Sigmoid colon (tissue), 7 donors: ENCODE results near the gene WDR37. TPM values are rescaled to one million over a fixed set of nuclear protein-coding genes. Genes with fewer than 3 reads are reported as not detected.
A peak's percentile ranks its signal among the peaks of the same experiment; 100 is the strongest.

Experiments
- DNase-seq: peaks from one replicate; pipeline ENCODE4 v3.0.0-alpha.2; 2019
- H3K27ac ChIP-seq, 4 donors: fragments of 200-600 bp; sonication (generic); one replicate each; pipeline ENCODE4 v1.5.1; 2016 to 2019; ENCODE audit warnings: mild to moderate bottlenecking in 1 of 4
- H3K27me3 ChIP-seq, 3 donors: fragments of 200-600 bp; sonication (generic); one replicate each; pipeline ENCODE4 v1.5.1; 2019; ENCODE audit warnings: mild to moderate bottlenecking in 1 of 3
- H3K36me3 ChIP-seq, 4 donors: fragments of 200-600 bp; sonication (generic); one replicate each; pipeline ENCODE4 v1.5.1; 2016 to 2019
- H3K4me1 ChIP-seq, 4 donors: fragments of 200-600 bp; sonication (generic); one replicate each; pipeline ENCODE4 v1.5.1; 2017 to 2019
- H3K4me3 ChIP-seq, 4 donors: fragments of 200-600 bp; sonication (generic); one replicate each; pipeline ENCODE4 v1.5.1; 2017 to 2019; ENCODE audit warnings: mild to moderate bottlenecking in 2 of 4, moderate library complexity in 1 of 4
- H3K9me3 ChIP-seq, 4 donors: fragments of 200-600 bp in 3 of 4; sonication (generic) in 3 of 4; one replicate each; pipeline versions ENCODE4 v1.5.1 to v1.6.1; 2013 to 2019
- EP300 ChIP-seq, 4 donors: sonication (generic); formaldehyde crosslinking; IDR thresholded peaks; one replicate each; pipeline ENCODE4 v1.6.1; 2017; ENCODE audit warnings: antibody characterized with exemption in 4 of 4
- POLR2A ChIP-seq, 2 donors: fragments of 450-650 bp; IDR thresholded peaks; one replicate each; pipeline ENCODE4 v1.6.1; 2016; ENCODE audit warnings: antibody characterized with exemption in 2 of 2, mild to moderate bottlenecking in 2 of 2, moderate library complexity in 2 of 2
- POLR2AphosphoS5 ChIP-seq, 4 donors: sonication (generic); formaldehyde crosslinking; IDR thresholded peaks; one replicate each; pipeline ENCODE4 v1.6.1; 2017; ENCODE audit warnings: antibody characterized with exemption in 4 of 4
- WGBS, 2 donors: extraction: QIAGEN DNeasy Blood & Tissue Kit; methylation state at CpG; one replicate each; pipeline ENCODE4 v1.1.7; 2013; 5-methylcytosine and 5-hydroxymethylcytosine counted together
- intact Hi-C: fragments of 100-400 bp; cut with DNase I; formaldehyde crosslinking; loops from one replicate; pipeline ENCODE4 v1.15.1; 2023
- polyA plus RNA-seq, 3 donors: library from polyadenylated mRNA; stranded (reverse); fragments of 200-250 nt; gene quantifications; one replicate each; pipeline ENCODE4 v1.2.3, GENCODE V29; 2013
- total RNA-seq, 4 donors: library from RNA; depleted of rRNA; stranded (reverse); fragments of >200 nt; gene quantifications; one replicate each; pipeline ENCODE4 v1.1.0, GENCODE V29; 2016
- TF ChIP-seq, protein P1 (sequence below), 4 experiments: fragments of 450-650 bp in 3 of 4; fragments of 200-600 bp in 1 of 4; IDR thresholded peaks; one replicate each; pipeline ENCODE4 v1.5.1; 2016 to 2019; ENCODE audit warnings: antibody characterized with exemption in 4 of 4, mild to moderate bottlenecking in 3 of 4, moderate library complexity in 2 of 4
- donor health status: healthy with polysubstance abuse.
- donor health status: Bipolar disorder and iron deficiency.
- donor health status: healthy.

Gene WDR37
- total and polyA plus RNA-seq, 7 donors, result 5.4 to 25.5 (median 10.6) TPM

DNA sequence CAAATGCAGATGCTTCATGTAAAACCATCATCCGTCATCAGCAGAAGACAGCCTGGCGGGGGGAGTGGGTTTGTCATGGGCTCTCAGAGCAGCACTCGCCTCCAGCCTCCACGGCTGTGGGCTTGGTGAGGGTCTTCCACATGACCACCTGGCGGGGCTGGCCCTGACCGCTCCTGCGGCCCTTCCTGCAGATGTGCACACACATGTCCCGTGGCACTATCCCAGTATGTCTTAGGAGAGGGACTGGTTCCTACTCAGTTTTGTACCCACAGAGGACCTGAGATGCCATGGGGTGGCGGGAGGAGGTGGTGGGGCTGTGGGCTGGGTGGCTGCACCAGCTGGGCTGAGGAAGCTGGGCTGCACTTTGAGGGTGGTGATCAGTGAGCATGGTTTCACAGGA, 35.2 kb upstream of the WDR37 start:
- intact Hi-C loops, result no loop called here

DNA sequence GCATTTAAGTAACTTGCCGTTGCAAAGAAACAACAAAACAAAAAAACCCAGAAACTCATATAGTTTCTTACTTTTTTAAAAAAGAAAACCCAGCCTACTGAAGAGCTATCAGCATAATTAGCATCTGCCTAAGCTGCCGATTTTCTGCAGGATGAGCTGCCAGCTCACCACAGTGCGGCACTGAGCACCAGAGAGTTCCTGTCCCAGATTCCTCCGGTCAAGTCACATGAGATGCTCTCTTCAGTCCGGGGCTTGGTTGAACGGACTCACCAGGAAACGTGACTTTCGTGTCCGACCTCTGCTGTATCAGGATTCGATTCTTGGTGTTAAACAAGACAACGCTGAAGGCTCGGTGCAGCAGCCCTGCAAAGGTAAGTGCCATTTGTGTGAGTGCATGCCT, 33.8 kb upstream of the WDR37 start:
- no peak for TF ChIP-seq POLR2AphosphoS5 (IDR thresholded peaks at IDR 0.05)
- TF ChIP-seq POLR2A (IDR thresholded peaks at IDR 0.05), result no peak
- TF ChIP-seq, protein P1, sequence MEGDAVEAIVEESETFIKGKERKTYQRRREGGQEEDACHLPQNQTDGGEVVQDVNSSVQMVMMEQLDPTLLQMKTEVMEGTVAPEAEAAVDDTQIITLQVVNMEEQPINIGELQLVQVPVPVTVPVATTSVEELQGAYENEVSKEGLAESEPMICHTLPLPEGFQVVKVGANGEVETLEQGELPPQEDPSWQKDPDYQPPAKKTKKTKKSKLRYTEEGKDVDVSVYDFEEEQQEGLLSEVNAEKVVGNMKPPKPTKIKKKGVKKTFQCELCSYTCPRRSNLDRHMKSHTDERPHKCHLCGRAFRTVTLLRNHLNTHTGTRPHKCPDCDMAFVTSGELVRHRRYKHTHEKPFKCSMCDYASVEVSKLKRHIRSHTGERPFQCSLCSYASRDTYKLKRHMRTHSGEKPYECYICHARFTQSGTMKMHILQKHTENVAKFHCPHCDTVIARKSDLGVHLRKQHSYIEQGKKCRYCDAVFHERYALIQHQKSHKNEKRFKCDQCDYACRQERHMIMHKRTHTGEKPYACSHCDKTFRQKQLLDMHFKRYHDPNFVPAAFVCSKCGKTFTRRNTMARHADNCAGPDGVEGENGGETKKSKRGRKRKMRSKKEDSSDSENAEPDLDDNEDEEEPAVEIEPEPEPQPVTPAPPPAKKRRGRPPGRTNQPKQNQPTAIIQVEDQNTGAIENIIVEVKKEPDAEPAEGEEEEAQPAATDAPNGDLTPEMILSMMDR (IDR thresholded peaks at IDR 0.05), result no peak
- no peak for TF ChIP-seq EP300 (IDR thresholded peaks at IDR 0.05)
- intact Hi-C loops, result no loop called here
- Histone ChIP-seq H3K9me3 (no peaks in the 10 kb centered on the region), H3K27ac (no peak overlapping the region), H3K36me3 (peaks cover 7 to 19% (median 7%) of the 10 kb centered on the region in 4 donors), H3K27me3 (no peaks in the 10 kb centered on the region), H3K4me3 (no peak overlapping the region), H3K4me1 (no peaks in the 10 kb centered on the region)
- no peak for DNase-seq
- WGBS, 2 donors, result 89 to 91% methylated on average over 12 of the region's 12 CpGs

More for the DNA sequence above, 35.2 kb upstream of the WDR37 start:
- H3K9me3 ChIP-seq, result no peaks in the 10 kb centered on the region
- no peaks in the 10 kb centered on the region for H3K4me1 ChIP-seq
- H3K4me3 ChIP-seq, result no peak overlapping the region
- no peak for DNase-seq
- no peaks in the 10 kb centered on the region for H3K27me3 ChIP-seq
- H3K27ac ChIP-seq, result no peak overlapping the region
- peaks cover 16 to 34% (median 21%) of the 10 kb centered on the region in 4 donors for H3K36me3 ChIP-seq
- peak in 1 of 4 donors; percentile 6 for TF ChIP-seq POLR2AphosphoS5 (IDR thresholded peaks at IDR 0.05)
- TF ChIP-seq, protein P1 (IDR thresholded peaks at IDR 0.05), result no peak
- TF ChIP-seq EP300 (IDR thresholded peaks at IDR 0.05), result no peak
- WGBS, 2 donors, result 96 to 97% methylated on average over 9 of the region's 9 CpGs

DNA sequence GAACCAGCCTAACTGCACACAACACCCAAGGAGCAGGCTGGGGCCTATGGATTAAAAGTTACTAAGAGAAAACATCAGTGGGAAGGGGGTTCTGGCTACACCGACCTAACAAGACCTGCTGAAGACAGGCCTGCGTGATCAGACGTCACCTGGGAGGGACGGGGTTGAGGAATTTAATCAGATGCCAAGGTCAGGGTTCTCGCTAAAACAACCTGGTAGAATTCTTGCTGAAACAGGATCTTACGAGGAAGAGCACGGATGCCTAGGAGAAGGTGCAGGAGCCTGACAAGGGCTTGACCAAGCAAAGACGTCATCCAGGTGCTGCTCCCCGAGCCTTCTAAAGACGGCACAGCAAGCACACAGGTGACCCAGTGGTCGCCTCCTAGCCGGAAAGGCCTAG, 32.1 kb upstream of the WDR37 start:
- no peaks in the 10 kb centered on the region for H3K9me3 ChIP-seq
- peaks cover 0 to 5% (median 0%) of the 10 kb centered on the region in 4 donors for H3K36me3 ChIP-seq
- no peak overlapping the region for H3K27ac ChIP-seq
- intact Hi-C loops, result no loop called here
- TF ChIP-seq POLR2AphosphoS5 (IDR thresholded peaks at IDR 0.05), result no peak
- TF ChIP-seq, protein P1 (IDR thresholded peaks at IDR 0.05), result no peak
- WGBS, 2 donors, result 95 to 97% methylated on average over 12 of the region's 12 CpGs
- no peak overlapping the region for H3K4me3 ChIP-seq
- DNase-seq, result no peak
- no peaks in the 10 kb centered on the region for H3K27me3 ChIP-seq
- no peaks in the 10 kb centered on the region for H3K4me1 ChIP-seq

DNA sequence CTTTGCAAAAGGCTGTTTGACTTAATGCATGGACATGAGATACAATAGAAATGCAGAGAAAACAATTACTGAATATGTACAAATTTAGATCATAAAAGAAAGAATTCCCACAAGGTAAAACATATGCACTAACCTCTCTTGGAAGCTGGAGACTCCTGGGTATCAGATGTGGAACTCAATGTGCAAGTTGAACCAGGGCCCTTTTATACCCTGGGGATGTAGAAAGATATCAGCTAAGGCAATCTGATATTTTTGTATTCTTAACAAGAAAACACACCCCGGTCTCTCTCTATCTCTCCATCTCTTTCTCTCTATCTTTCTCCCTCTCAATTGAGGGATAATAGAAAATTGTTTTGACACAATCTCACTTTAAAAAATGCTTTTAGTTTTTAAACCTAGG, 30.5 kb upstream of the WDR37 start, which contains the start of gene IDI2:
IDI2 (minus strand) TSS at position 177 of the 400 bp plus-strand sequence. CDS start 1,136 bp downstream, outside the sequence.
- WGBS, 2 donors, result 92 to 98% methylated on average over 1 of the region's 1 CpG
- H3K9me3 ChIP-seq, result no peaks in the 10 kb centered on the region
- no peak within 1 kb of the TSS for H3K4me3 ChIP-seq
- H3K4me1 ChIP-seq, result no peaks in the 10 kb centered on the region
- no peak within 1 kb of the TSS for H3K27ac ChIP-seq
- intact Hi-C loops, result no loop called here
- DNase-seq, result no peak
- no peaks in the 10 kb centered on the region for H3K27me3 ChIP-seq
- TF ChIP-seq POLR2A (IDR thresholded peaks at IDR 0.05) (no peak), EP300 (IDR thresholded peaks at IDR 0.05) (no peak), POLR2AphosphoS5 (IDR thresholded peaks at IDR 0.05) (no peak)
- TF ChIP-seq, protein P1 (IDR thresholded peaks at IDR 0.05), result no peak
- H3K36me3 ChIP-seq, result no peaks in the 10 kb centered on the region

DNA sequence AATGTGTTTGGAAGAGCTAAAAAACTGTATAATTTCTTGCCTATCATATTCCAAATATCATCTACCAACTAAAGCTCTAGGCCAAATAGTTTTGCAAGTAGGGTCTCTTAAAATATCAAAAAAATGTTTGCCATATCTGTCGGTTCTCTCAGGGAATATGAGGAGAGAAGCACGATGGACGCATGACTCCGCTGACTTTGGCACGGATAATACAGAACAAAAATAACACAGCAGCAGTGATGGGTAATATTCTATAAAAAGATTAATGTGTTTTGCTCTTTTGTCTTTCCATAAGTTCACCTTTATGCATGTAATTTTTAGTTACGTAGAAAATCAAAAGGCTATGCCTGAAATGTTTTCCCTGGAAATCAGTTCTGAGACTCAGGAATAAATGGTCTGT, 29.6 kb upstream of the WDR37 start:
- no peak for DNase-seq
- H3K27ac ChIP-seq, result no peak overlapping the region
- no peaks in the 10 kb centered on the region for H3K27me3 ChIP-seq
- intact Hi-C loops, result no loop called here
- 97 to 99% methylated on average over 6 of the region's 6 CpGs for WGBS, 2 donors
- TF ChIP-seq, protein P1 (IDR thresholded peaks at IDR 0.05), result no peak
- TF ChIP-seq POLR2A (IDR thresholded peaks at IDR 0.05) (no peak), EP300 (IDR thresholded peaks at IDR 0.05) (no peak), POLR2AphosphoS5 (IDR thresholded peaks at IDR 0.05) (no peak)
- H3K4me3 ChIP-seq, result no peak overlapping the region
- H3K9me3 ChIP-seq, result no peaks in the 10 kb centered on the region
- H3K36me3 ChIP-seq, result no peaks in the 10 kb centered on the region
- no peaks in the 10 kb centered on the region for H3K4me1 ChIP-seq
